ENCODE data around the gene GALNT9.

Gene GALNT9

DNA sequence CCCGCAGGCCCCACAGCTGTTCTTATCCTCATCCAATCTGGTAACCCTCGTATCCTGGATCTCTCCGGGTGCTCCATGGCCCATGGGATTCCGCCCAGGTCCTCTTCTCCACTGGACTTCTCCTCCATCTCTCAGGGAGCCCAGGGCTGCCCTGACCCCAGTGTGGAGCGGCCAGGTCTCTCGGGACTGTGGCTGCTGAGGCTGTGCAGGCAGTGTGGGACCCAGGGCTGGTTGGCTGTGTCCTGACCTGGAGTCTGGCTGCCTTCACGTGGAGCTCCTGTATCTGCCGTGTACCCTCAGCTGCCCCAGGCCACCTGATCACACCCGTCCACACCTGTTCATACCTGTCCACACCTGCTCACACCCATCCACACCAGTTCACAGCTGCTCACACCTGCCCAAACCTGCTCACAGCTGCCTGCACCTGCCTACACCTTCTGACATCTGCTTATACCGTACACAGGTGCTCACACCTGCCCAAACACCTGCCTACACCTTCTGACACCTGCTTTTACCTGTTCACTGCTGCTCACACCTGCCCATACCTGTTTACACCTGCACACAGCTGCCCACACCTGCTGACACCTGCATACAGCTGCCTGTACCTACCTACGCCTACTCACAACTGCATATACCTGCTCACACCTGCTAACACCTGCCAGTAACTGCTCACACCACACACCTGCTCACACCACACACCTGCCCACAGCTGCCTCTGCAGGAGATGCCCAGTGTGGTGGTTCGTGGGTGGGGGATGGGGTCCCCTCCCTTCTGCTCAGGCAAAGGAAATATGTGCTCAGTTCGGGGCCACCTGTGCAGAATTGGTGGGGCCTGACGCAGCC is 92.2 kb downstream of the GALNT9 start:
- H3K27me3 Mint-ChIP-seq (ENCODE audit: low read depth): no peaks in the 10 kb centered on the region
- no peak overlapping the region for H3K27ac Mint-ChIP-seq
- H3K4me1 Mint-ChIP-seq (ENCODE audit: low read depth): no peaks in the 10 kb centered on the region
- no peak overlapping the region for H3K4me3 Mint-ChIP-seq
- H3K36me3 Mint-ChIP-seq (ENCODE audit: low read depth): no peaks in the 10 kb centered on the region
- no peaks in the 10 kb centered on the region for H3K9me3 Mint-ChIP-seq
- no peak for DNase-seq (ENCODE audit: low spot score)

DNA sequence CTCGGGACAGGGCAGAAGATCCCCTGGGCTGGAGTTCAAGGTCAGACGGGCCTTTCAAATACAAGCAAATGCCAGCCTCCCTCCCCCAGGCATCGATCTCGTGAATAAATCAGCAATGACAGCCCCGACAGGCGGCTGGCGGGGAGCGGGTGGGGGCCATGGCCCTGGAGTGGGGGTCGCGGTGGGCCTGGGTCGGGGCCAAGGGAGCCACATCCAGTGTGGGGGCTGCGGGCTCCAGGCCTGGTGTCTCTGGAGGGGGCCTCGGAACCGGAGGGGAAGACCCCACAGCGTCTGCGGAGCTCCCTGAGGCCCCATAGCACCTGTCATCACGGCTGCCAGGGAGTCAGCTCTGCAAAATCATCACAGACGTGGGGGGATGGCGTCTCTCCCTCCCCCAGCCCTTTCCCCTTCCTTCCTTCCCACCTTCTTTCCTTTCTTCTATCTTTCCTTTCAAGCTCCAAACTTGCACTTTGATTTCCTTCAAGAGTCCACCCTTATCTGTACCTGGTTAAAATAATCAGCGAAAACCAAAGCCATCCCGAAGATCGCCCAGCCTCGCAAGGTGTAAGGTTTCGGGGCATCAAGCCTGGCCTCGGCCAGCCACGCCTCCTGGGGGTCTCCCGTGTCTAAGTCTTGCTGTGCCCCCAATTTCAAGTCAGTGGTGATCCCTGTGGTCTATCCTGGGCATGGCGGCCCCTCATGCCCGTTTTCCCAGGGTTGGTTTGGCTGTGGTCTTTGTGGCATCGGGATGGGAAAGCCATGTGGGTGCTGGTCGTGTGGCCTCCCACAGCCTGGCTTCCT is 93.1 kb downstream of the GALNT9 start:
- no peaks in the 10 kb centered on the region for H3K27me3 Mint-ChIP-seq (ENCODE audit: low read depth)
- no peaks in the 10 kb centered on the region for H3K4me1 Mint-ChIP-seq (ENCODE audit: low read depth)
- H3K4me3 Mint-ChIP-seq: no peak overlapping the region
- no peaks in the 10 kb centered on the region for H3K36me3 Mint-ChIP-seq (ENCODE audit: low read depth)
- DNase-seq (ENCODE audit: low spot score): no peak
- no peak overlapping the region for H3K27ac Mint-ChIP-seq
- no peaks in the 10 kb centered on the region for H3K9me3 Mint-ChIP-seq

DNA sequence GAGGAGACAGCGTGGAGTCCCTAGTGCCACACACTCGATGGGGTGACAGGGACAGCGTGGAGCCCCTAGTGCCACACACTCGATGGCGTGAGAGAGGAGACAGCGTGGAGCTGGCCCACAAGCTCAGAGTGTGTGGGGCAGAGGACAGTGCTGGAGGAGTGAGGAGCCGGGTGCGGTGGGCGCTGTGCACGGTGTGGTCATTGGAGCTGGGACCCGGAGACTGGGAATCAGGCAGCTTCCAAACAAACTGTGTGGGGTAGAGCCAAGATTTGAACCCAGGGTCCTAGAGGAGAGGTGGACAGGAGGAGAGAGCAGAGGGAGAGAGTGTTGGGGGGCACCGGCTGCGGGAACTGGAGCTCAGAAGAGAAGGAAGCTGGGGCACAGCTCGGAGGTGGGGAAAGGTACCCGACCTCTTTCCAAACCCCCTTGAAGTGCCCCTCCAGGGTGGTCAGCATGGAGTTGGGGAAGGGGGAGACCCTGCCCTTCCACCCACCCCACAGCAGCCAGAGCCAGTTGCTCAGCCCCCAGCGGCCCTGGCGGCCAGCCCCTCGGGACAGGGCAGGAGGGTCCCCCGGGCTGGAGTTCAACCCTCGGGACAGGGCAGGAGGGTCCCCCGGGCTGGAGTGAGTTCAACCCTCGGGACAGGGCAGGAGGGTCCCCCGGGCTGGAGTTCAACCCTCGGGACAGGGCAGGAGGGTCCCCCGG is 94.1 kb downstream of the GALNT9 start:
- Mint-ChIP-seq H3K9me3 (no peaks in the 10 kb centered on the region), H3K27me3 (ENCODE audit: low read depth) (no peaks in the 10 kb centered on the region), H3K36me3 (ENCODE audit: low read depth) (no peaks in the 10 kb centered on the region), H3K4me3 (no peak overlapping the region), H3K27ac (peak overlapping the region; percentile 60), H3K4me1 (ENCODE audit: low read depth) (no peaks in the 10 kb centered on the region)
- DNase-seq (ENCODE audit: low spot score): no peak

DNA sequence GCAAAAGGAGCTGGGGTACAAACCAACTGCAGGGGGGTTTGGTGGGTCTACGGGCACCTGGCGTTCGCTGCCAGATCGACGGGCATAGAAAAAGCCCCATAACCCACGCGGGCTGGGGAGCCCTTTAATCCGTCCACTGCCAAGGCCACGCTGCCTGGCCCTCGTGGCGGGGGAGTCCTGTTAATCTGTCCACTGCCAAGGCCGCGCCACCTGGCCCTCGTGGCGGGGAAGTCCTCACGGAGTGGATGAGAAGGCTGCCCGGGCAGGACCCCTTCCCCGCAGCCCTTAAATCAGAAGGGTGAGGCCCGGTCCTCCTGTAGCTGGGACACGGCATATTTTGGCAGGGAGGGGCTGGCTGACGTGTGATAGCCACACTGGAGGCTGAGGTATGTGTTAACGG is 99.0 kb downstream of the GALNT9 start:
- H3K36me3 Mint-ChIP-seq (ENCODE audit: low read depth): no peaks in the 10 kb centered on the region
- H3K9me3 Mint-ChIP-seq: no peaks in the 10 kb centered on the region
- no peaks in the 10 kb centered on the region for H3K27me3 Mint-ChIP-seq (ENCODE audit: low read depth)
- H3K4me1 Mint-ChIP-seq (ENCODE audit: low read depth): no peaks in the 10 kb centered on the region
- no peak for DNase-seq (ENCODE audit: low spot score)
- H3K27ac Mint-ChIP-seq: no peak overlapping the region
- no peak overlapping the region for H3K4me3 Mint-ChIP-seq

DNA sequence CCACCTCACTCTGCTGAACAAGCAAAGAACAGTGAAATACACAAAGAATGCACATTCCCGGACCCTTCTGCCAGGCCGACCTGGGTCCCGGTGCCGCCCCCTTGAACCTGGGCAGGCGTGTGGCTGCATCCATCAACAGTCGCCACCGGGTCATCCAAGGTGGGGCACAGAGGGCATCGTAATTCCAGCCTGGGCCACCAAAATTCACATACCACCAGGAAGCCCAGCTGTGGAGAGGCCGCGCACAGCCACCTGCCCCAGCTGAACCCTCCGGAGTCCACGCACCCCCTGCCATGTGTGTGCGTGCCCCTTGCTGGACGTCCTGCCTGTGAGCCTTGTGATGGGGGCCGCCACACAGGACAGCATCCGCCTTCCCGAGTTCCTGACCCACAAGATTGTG is 99.5 kb downstream of the GALNT9 start:
- no peak for DNase-seq (ENCODE audit: low spot score)
- Mint-ChIP-seq H3K9me3 (no peaks in the 10 kb centered on the region), H3K4me1 (ENCODE audit: low read depth) (no peaks in the 10 kb centered on the region), H3K4me3 (no peak overlapping the region), H3K36me3 (ENCODE audit: low read depth) (no peaks in the 10 kb centered on the region), H3K27me3 (ENCODE audit: low read depth) (no peaks in the 10 kb centered on the region), H3K27ac (no peak overlapping the region)

DNA sequence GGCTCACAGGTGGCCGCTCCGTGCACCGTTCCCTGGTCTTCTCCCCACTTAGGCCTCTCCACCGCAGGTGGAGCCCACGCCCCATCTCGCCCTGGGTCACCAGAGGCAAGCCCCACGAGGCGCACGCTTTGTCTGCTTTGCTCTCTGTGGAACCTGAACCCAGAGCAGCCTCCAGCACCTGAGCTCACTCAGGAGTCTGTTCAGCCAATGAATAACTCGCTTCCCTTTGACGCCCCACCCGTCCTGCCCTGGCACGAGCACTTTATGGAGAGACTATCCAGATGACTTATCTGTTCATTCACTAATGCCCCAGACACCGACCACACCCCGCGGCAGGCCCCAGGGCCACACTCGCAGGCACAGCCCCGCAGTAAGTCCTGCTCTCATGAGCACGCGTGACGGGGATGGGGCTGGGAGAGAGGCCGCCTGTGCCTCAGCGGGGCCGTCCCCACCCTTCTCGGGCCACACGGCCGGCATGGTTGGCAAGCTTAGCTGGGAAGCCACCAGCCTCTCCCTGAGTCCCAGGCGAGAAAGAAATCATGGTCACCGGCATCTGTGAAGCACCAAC is 100.1 kb downstream of the GALNT9 start:
- no peaks in the 10 kb centered on the region for H3K4me1 Mint-ChIP-seq (ENCODE audit: low read depth)
- H3K27me3 Mint-ChIP-seq (ENCODE audit: low read depth): no peaks in the 10 kb centered on the region
- DNase-seq (ENCODE audit: low spot score): no peak
- no peaks in the 10 kb centered on the region for H3K9me3 Mint-ChIP-seq
- H3K36me3 Mint-ChIP-seq (ENCODE audit: low read depth): no peaks in the 10 kb centered on the region
- no peak overlapping the region for H3K4me3 Mint-ChIP-seq
- no peak overlapping the region for H3K27ac Mint-ChIP-seq

DNA sequence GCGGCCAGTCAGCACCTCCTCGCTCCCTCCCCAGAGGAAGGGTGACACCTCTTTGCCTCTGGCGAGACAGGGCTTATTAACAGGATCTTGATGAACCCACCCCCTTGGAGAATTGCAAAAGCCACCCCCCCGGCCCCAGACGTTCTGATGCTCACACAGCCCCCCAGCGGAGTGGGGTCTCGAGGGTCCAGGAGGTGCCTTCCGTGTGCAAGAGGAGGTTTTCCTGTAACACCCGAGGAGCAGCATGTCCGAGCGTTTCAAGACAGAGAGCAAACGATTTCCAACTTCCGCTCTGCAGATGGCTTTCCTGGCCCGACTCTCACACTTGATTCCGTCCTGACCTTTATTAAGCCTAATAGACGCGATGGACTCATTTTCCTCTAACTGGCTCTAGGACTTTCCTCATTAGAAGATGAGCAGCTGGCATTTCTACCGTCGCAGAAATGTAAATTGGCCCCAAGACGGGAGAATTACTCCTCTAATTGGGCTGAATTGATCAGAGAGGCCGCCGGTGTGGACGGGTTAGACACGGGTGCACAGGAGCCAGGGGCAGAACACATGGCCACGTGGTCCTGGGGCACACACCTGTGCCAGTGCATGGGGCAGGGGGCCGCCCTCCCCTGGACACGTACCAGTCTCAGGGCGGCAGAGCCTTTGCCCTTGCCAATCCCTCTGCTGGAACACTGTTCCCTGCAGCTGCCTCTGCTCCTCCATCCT is 100.8 kb downstream of the GALNT9 start:
- Mint-ChIP-seq H3K27me3 (ENCODE audit: low read depth) (no peaks in the 10 kb centered on the region), H3K27ac (no peak overlapping the region), H3K4me1 (ENCODE audit: low read depth) (no peaks in the 10 kb centered on the region), H3K4me3 (no peak overlapping the region), H3K9me3 (no peaks in the 10 kb centered on the region), H3K36me3 (ENCODE audit: low read depth) (no peaks in the 10 kb centered on the region)
- no peak for DNase-seq (ENCODE audit: low spot score)

DNA sequence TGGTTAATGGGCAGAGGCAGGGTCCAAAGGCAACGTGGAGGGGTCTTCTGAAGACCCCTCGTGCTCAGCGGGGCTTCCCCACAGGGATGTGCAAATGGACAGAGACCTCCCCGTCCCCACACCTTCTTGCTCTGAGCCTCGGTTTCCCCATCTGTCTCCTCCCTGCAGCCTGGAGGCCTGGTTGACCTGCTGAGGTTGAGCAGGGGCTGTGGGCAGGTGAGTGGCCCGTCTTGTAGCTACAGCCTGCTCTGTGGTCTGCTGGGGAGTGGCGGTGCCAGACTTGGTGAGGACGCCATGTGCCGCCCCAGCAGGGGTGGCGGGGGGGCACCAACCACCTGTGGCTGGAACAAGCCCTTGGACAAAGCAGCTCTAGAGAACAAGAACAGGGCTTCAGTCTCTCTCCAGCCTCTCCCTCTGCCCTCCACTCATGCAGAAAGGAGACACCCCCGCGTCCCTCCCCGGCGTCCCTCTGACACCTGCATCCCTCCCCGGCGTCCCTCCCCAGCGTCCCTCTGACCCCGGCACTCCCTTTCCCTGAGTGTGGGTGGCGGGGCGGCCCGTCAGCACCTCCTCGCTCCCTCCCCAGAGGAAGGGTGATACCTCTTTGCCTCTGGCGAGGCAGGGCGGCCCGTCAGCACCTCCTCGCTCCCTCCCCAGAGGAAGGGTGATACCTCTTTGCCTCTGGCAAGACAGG is 101.5 kb downstream of the GALNT9 start:
- no peak for DNase-seq (ENCODE audit: low spot score)
- no peaks in the 10 kb centered on the region for H3K27me3 Mint-ChIP-seq (ENCODE audit: low read depth)
- H3K9me3 Mint-ChIP-seq: no peaks in the 10 kb centered on the region
- no peak overlapping the region for H3K27ac Mint-ChIP-seq
- H3K4me1 Mint-ChIP-seq (ENCODE audit: low read depth): no peaks in the 10 kb centered on the region
- no peak overlapping the region for H3K4me3 Mint-ChIP-seq
- H3K36me3 Mint-ChIP-seq (ENCODE audit: low read depth): no peaks in the 10 kb centered on the region

DNA sequence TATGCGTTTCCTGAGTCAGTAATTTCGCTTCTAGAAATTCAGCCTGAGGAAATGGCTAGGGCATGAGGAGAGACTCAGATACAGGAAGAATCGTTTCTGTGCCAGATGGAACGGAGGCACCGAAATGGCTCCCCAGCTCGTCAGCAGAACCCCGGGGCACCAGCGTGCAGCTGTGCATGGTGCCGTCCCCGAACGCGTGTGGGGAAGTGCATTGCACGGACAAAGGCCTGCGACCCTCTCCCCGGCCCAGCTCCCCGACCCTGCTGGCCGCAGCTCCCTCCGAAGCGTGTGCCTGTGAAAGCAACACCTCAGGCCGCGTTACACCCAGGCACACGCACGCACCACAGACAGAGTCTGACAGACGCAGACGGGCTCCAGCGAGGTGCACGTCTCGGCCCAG is 102.3 kb downstream of the GALNT9 start:
- DNase-seq (ENCODE audit: low spot score): no peak
- peaks cover 4% of the 10 kb centered on the region for H3K27me3 Mint-ChIP-seq (ENCODE audit: low read depth)
- peaks cover 4% of the 10 kb centered on the region for H3K4me1 Mint-ChIP-seq (ENCODE audit: low read depth)
- no peaks in the 10 kb centered on the region for H3K36me3 Mint-ChIP-seq (ENCODE audit: low read depth)
- H3K4me3 Mint-ChIP-seq: no peak overlapping the region
- no peaks in the 10 kb centered on the region for H3K9me3 Mint-ChIP-seq
- H3K27ac Mint-ChIP-seq: no peak overlapping the region

DNA sequence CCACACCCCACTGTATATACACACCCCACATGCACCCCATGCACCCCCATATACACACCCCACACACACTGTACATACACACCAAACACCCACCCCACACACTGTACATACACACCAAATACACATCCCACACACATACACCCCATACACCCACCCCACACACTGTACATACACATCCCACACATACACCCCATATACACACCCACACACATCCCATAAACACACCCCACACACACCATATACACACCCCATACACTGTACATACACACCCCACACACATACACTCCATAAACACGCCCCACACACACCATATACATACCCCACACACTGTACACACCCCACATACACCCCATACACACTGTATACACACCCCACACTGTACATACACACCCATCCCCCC is 102.8 kb downstream of the GALNT9 start:
- H3K4me3 Mint-ChIP-seq: no peak overlapping the region
- no peak overlapping the region for H3K27ac Mint-ChIP-seq

DNA sequence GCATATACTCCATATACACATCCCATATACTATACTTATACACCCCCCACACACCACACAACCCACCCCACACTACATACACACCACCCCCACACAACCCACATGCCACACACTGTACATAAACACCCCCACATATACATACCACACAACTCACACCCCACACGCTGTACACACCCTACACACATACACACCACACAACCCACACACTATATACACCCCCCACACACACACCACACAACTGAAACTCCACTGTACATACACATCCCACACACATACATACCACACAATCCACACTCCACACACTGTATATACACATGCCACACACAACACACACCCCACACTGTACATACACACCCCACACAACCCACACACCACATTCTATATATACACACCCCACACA is 104.2 kb downstream of the GALNT9 start:
- H3K36me3 Mint-ChIP-seq (ENCODE audit: low read depth): no peaks in the 10 kb centered on the region
- H3K27ac Mint-ChIP-seq: no peak overlapping the region
- H3K9me3 Mint-ChIP-seq: no peaks in the 10 kb centered on the region
- peaks cover 4% of the 10 kb centered on the region for H3K4me1 Mint-ChIP-seq (ENCODE audit: low read depth)
- peaks cover 4% of the 10 kb centered on the region for H3K27me3 Mint-ChIP-seq (ENCODE audit: low read depth)
- H3K4me3 Mint-ChIP-seq: no peak overlapping the region
- no peak for DNase-seq (ENCODE audit: low spot score)

More for the DNA sequence above, 102.8 kb downstream of the GALNT9 start:
- Mint-ChIP-seq H3K9me3 (no peaks in the 10 kb centered on the region), H3K36me3 (ENCODE audit: low read depth) (no peaks in the 10 kb centered on the region), H3K27me3 (ENCODE audit: low read depth) (peaks cover 4% of the 10 kb centered on the region), H3K4me1 (ENCODE audit: low read depth) (peaks cover 4% of the 10 kb centered on the region)
- no peak for DNase-seq (ENCODE audit: low spot score)

DNA sequence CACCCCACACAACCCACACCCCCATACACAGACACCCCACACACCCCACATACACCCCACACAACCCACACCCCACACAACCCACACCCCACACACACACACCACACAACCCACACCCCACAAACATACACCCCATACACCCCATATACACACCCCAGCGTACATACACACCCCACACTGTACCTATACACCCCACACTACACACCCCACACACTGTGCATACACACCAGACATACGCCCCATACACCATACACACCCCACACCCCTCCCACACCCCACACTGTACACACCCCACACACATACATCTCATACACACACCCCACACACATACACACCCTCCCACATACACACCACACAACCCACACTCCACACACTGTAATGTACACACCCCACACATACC is 104.9 kb downstream of the GALNT9 start:
- Mint-ChIP-seq H3K9me3 (no peaks in the 10 kb centered on the region), H3K4me3 (no peak overlapping the region), H3K27ac (no peak overlapping the region), H3K36me3 (ENCODE audit: low read depth) (no peaks in the 10 kb centered on the region), H3K4me1 (ENCODE audit: low read depth) (peaks cover 4% of the 10 kb centered on the region), H3K27me3 (ENCODE audit: low read depth) (peaks cover 4% of the 10 kb centered on the region)
- no peak for DNase-seq (ENCODE audit: low spot score)

DNA sequence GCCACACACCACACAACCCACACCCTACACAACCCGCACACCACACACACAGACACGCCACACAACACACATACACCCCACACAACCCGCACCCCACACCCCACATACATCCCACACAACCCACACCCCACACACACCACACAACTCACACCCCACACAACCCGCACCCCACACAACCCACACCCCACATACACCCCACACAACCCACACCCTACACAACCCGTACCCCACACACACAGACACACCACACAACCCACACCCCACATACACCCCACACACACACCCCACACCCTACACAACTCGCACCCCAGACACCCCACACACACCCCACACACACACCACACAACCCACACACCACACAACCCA is 106.6 kb downstream of the GALNT9 start:
- H3K36me3 Mint-ChIP-seq (ENCODE audit: low read depth): no peaks in the 10 kb centered on the region
- H3K27me3 Mint-ChIP-seq (ENCODE audit: low read depth): peaks cover 4% of the 10 kb centered on the region
- H3K27ac Mint-ChIP-seq: no peak overlapping the region
- DNase-seq (ENCODE audit: low spot score): no peak
- H3K9me3 Mint-ChIP-seq: no peaks in the 10 kb centered on the region
- H3K4me3 Mint-ChIP-seq: no peak overlapping the region
- peaks cover 4% of the 10 kb centered on the region for H3K4me1 Mint-ChIP-seq (ENCODE audit: low read depth)

All from T-helper 2 cell treated with Interferon-gamma antibody and Interleukin-4, amounts not matched to agents 5 μg/mL and 100 μg/mL, for 36 hours (primary cell).